ENCODE data around the gene DHX30.

DNA sequence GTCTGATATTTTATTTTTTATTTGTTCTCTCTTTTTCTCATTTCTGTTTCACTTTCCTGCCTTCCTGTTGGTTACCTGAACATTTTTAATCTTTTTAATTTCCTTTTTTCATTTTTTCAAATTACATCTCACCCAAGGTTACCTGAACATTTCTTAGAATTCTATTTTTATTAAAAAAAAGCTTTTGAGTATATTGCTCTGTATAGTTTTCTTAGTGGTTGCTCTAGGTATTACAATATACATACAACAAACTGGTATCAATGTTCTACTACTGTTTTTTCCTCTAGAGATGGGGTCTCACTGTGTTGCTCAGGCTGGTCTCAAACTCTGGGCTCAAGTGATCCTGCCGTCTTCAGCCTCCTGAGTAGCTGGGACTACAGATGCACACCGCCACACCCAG, 79.4 kb downstream of the DHX30 start:
- TF ChIP-seq, protein P1, sequence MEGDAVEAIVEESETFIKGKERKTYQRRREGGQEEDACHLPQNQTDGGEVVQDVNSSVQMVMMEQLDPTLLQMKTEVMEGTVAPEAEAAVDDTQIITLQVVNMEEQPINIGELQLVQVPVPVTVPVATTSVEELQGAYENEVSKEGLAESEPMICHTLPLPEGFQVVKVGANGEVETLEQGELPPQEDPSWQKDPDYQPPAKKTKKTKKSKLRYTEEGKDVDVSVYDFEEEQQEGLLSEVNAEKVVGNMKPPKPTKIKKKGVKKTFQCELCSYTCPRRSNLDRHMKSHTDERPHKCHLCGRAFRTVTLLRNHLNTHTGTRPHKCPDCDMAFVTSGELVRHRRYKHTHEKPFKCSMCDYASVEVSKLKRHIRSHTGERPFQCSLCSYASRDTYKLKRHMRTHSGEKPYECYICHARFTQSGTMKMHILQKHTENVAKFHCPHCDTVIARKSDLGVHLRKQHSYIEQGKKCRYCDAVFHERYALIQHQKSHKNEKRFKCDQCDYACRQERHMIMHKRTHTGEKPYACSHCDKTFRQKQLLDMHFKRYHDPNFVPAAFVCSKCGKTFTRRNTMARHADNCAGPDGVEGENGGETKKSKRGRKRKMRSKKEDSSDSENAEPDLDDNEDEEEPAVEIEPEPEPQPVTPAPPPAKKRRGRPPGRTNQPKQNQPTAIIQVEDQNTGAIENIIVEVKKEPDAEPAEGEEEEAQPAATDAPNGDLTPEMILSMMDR (IDR thresholded peaks at IDR 0.05): no peak
- TF ChIP-seq POLR2A (IDR thresholded peaks at IDR 0.05): no peak
